ENCODE measurements around the gene CYB561D1.

DNA sequence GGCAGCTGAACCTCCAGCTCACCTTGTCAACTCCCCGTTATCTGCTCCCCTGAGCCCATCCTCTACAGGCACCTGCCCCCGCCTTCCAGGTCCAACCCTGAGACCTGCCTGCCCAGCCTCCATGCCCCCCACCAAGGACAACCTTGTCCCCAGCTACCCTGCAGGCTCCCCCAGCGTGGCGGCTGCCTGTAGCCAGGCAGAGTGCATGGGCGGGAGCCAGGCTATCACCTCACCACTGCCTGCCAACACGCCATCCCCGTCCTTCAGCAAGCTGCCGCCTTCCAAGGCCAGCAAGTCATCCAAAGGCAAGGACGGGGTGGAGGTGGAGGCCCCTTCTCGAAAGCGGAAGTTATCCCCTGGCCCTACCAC, 3.0 kb upstream of the CYB561D1 start:
- TF ChIP-seq POLR2A (IDR thresholded peaks at IDR 0.05): no peak
- TF ChIP-seq, protein P1, sequence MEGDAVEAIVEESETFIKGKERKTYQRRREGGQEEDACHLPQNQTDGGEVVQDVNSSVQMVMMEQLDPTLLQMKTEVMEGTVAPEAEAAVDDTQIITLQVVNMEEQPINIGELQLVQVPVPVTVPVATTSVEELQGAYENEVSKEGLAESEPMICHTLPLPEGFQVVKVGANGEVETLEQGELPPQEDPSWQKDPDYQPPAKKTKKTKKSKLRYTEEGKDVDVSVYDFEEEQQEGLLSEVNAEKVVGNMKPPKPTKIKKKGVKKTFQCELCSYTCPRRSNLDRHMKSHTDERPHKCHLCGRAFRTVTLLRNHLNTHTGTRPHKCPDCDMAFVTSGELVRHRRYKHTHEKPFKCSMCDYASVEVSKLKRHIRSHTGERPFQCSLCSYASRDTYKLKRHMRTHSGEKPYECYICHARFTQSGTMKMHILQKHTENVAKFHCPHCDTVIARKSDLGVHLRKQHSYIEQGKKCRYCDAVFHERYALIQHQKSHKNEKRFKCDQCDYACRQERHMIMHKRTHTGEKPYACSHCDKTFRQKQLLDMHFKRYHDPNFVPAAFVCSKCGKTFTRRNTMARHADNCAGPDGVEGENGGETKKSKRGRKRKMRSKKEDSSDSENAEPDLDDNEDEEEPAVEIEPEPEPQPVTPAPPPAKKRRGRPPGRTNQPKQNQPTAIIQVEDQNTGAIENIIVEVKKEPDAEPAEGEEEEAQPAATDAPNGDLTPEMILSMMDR (IDR thresholded peaks at IDR 0.05): no peak

Measured in breast epithelium (tissue), 3 donors.